CD4-positive, CD25-positive, alpha-beta regulatory T cell (primary cell): Measurements from ENCODE around the gene NTM. TPM values are rescaled to one million over a fixed set of nuclear protein-coding genes. Genes with fewer than 3 reads are reported as not detected.

ENCODE experiments used
- ATAC-seq, 2 donors: fragments of 150-1000 bp; cut with Tn5 transposase; one replicate each; pipeline ENCODE4 v1.10.0; 2021; ENCODE audit warnings: low read depth in 2 of 2, moderate number of reproducible peaks in 2 of 2, moderate library complexity in 1 of 2
- DNase-seq, 3 donors: peaks; one replicate each; pipeline versions ENCODE4 v3.0.0 to v3.0.0-alpha.2; 2012 to 2022; ENCODE audit warnings: mixed read lengths in 1 of 3
- H3K27ac ChIP-seq: one replicate; pipeline ENCODE4 v1.7.0; 2013; ENCODE audit warnings: mild to moderate bottlenecking, low read length; ENCODE audit not compliant: insufficient read depth, poor library complexity, severe bottlenecking
- H3K27me3 ChIP-seq: one replicate; pipeline ENCODE4 v1.7.0; 2013; ENCODE audit warnings: low read length; ENCODE audit not compliant: control insufficient read depth, insufficient read depth
- H3K36me3 ChIP-seq: one replicate; pipeline ENCODE4 v1.7.0; 2013; ENCODE audit warnings: mild to moderate bottlenecking, low read length, moderate library complexity; ENCODE audit not compliant: control insufficient read depth, insufficient read depth
- H3K4me1 ChIP-seq: 2 replicates; pipeline ENCODE4 v1.7.0; 2013; ENCODE audit warnings: mild to moderate bottlenecking, low read length; ENCODE audit not compliant: insufficient read depth, control insufficient read depth, poor library complexity, severe bottlenecking
- H3K4me3 ChIP-seq: one replicate; pipeline ENCODE4 v1.7.0; 2013; ENCODE audit warnings: low read depth, mild to moderate bottlenecking, low read length, moderate library complexity
- H3K9me3 ChIP-seq, 2 experiments: 1 replicate in 1 of 2; 2 replicates in 1 of 2; pipeline ENCODE4 v1.7.0; 2013; ENCODE audit warnings: low read length in 2 of 2, mild to moderate bottlenecking in 1 of 2, moderate library complexity in 1 of 2; ENCODE audit not compliant: control insufficient read depth in 2 of 2
- H3K27ac Mint-ChIP-seq, 3 donors: one replicate each; pipeline ENCODE4 v1.8.0; 2020 to 2022; ENCODE audit warnings: mild to moderate bottlenecking in 3 of 3, mixed read lengths in 3 of 3, moderate library complexity in 2 of 3
- H3K27me3 Mint-ChIP-seq: one replicate; pipeline ENCODE4 v1.8.0; 2022; ENCODE audit warnings: mild to moderate bottlenecking, mixed read lengths
- H3K36me3 Mint-ChIP-seq: one replicate; pipeline ENCODE4 v1.8.0; 2020; ENCODE audit warnings: mixed read lengths
- H3K4me1 Mint-ChIP-seq, 4 donors: one replicate each; pipeline ENCODE4 v1.8.0; 2020 to 2022; ENCODE audit warnings: mixed read lengths in 4 of 4, mild to moderate bottlenecking in 1 of 4
- H3K4me3 Mint-ChIP-seq, 4 donors: one replicate each; pipeline ENCODE4 v1.8.0; 2020 to 2022; ENCODE audit warnings: mild to moderate bottlenecking in 4 of 4, mixed read lengths in 4 of 4, moderate library complexity in 3 of 4
- H3K9me3 Mint-ChIP-seq, 7 donors: one replicate each; pipeline ENCODE4 v1.8.0; 2020 to 2022; ENCODE audit warnings: mixed read lengths in 7 of 7, mild to moderate bottlenecking in 3 of 7, moderate library complexity in 2 of 7
- polyA plus RNA-seq, 4 donors: library from polyadenylated mRNA; unstranded; fragments of 300-500 nt; fragmentation: Illumina TruSeq; gene quantifications; one replicate each; pipeline ENCODE4 v1.2.3, GENCODE V29; 2021
- total RNA-seq: library from RNA; stranded (reverse); gene quantifications from one replicate; pipeline ENCODE4 v1.2.3, GENCODE V29; 2022

Gene NTM
- total and polyA plus RNA-seq, 5 donors from 2014 or later, result 1.3 TPM; not detected in 4

DNA sequence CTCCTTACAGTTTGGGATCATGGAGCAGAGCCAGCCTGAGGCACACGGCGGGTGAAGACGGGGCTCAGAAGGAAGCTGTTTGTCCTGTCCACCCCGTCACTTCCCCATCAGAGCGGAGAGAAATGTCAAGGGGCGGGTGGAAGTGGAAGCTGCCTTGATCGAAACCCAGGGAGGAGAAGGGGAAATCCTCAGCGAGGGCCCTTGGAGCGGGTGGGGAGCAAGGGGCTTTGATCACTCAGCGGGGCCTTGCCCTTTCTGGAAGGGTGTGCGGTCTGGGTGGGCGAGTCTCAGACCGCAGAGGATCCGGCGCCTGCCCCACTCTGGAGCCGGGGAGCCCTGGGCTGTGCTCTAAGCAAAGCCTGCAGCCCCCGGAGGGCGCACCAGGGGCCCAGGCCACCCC, 320.4 kb downstream of the NTM start:
- Mint-ChIP-seq H3K36me3 (no peaks in the 10 kb centered on the region), H3K4me1 (peaks cover 0 to 5% (median 4%) of the 10 kb centered on the region in 4 donors), H3K9me3 (peaks cover 0 to 8% (median 0%) of the 10 kb centered on the region in 7 donors), H3K27ac (no peak overlapping the region), H3K4me3 (no peak overlapping the region), H3K27me3 (peaks cover 4% of the 10 kb centered on the region)
- no peak for ATAC-seq
- H3K36me3 ChIP-seq, result no peaks in the 10 kb centered on the region
- no peak overlapping the region for H3K27ac ChIP-seq
- H3K4me1 ChIP-seq, result peaks cover 3% of the 10 kb centered on the region
- no peak overlapping the region for H3K4me3 ChIP-seq
- peaks cover 5% of the 10 kb centered on the region for H3K27me3 ChIP-seq
- H3K9me3 ChIP-seq, result no peaks in the 10 kb centered on the region
- no peak for DNase-seq

- ATAC-seq, result no peak
- Mint-ChIP-seq H3K27me3 (peaks cover 4% of the 10 kb centered on the region), H3K4me1 (peaks cover 0 to 5% (median 4%) of the 10 kb centered on the region in 4 donors)
These were observed 321.0 kb downstream of the NTM start for GRCh38 chr11:131691181-131692041.

GRCh38 chr11:131692151-131692550, 321.7 kb downstream of the NTM start:
- H3K27ac ChIP-seq, result no peak overlapping the region
- Mint-ChIP-seq H3K27ac (no peak overlapping the region), H3K9me3 (peaks cover 0 to 2% (median 0%) of the 10 kb centered on the region in 7 donors), H3K36me3 (no peaks in the 10 kb centered on the region), H3K27me3 (peaks cover 4% of the 10 kb centered on the region), H3K4me1 (peaks cover 0 to 5% (median 4%) of the 10 kb centered on the region in 4 donors), H3K4me3 (no peak overlapping the region)
- H3K27me3 ChIP-seq, result peaks cover 5% of the 10 kb centered on the region
- ATAC-seq (no peak), DNase-seq (no peak)
- peaks cover 3% of the 10 kb centered on the region for H3K4me1 ChIP-seq
- H3K4me3 ChIP-seq, result no peak overlapping the region
- H3K9me3 ChIP-seq, result no peaks in the 10 kb centered on the region
- no peaks in the 10 kb centered on the region for H3K36me3 ChIP-seq

More at GRCh38 chr11:131691181-131692041, 321.0 kb downstream of the NTM start:
- Mint-ChIP-seq H3K4me3 (no peak overlapping the region), H3K36me3 (no peaks in the 10 kb centered on the region), H3K9me3 (peaks cover 0 to 5% (median 0%) of the 10 kb centered on the region in 7 donors), H3K27ac (peak overlapping the region in 1 of 3 donors; percentile 83)
- no peak overlapping the region for H3K27ac ChIP-seq
- DNase-seq, result peak in 1 of 3 donors; percentile 17
- H3K27me3 ChIP-seq, result peaks cover 5% of the 10 kb centered on the region
- H3K4me3 ChIP-seq, result no peak overlapping the region
- no peaks in the 10 kb centered on the region for H3K9me3 ChIP-seq
- H3K36me3 ChIP-seq, result no peaks in the 10 kb centered on the region
- H3K4me1 ChIP-seq, result peaks cover 3% of the 10 kb centered on the region

DNA sequence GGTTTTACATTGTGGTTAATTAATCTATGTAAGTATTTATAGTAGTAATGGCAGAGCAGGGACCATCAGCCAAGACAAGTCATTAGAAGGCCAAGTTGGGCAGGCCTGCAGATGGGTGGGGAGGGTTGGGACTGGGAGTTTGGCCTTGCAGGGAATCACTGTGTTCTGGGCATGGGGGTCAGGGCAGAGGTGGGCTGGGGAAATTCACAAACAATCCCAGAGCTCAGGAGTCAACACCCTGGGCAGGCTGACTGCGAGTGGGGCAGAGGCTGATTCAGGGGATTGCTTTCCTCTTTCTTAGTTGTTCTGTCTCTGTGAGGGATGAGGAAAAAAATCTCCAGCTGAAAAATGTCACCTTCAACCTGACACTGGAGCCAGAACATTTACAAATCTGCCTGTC, 322.5 kb downstream of the NTM start:
- H3K4me1 Mint-ChIP-seq, result peaks cover 0 to 5% (median 4%) of the 10 kb centered on the region in 4 donors
- Histone ChIP-seq H3K27me3 (peaks cover 5% of the 10 kb centered on the region), H3K9me3 (no peaks in the 10 kb centered on the region), H3K4me1 (peaks cover under 1% of the 10 kb centered on the region), H3K4me3 (no peak overlapping the region), H3K36me3 (no peaks in the 10 kb centered on the region), H3K27ac (no peak overlapping the region)
- ATAC-seq (no peak), DNase-seq (no peak)
- peaks cover 0 to 2% (median 0%) of the 10 kb centered on the region in 7 donors for H3K9me3 Mint-ChIP-seq
- no peak overlapping the region for H3K4me3 Mint-ChIP-seq
- H3K27ac Mint-ChIP-seq, result no peak overlapping the region
- H3K27me3 Mint-ChIP-seq, result peaks cover 4% of the 10 kb centered on the region
- no peaks in the 10 kb centered on the region for H3K36me3 Mint-ChIP-seq

GRCh38 chr11:131693756-131694155, 323.3 kb downstream of the NTM start:
- DNase-seq (no peak), ATAC-seq (no peak)
- no peaks in the 10 kb centered on the region for H3K4me1 ChIP-seq
- peaks cover 5% of the 10 kb centered on the region for H3K27me3 ChIP-seq
- H3K27ac ChIP-seq, result no peak overlapping the region
- Mint-ChIP-seq H3K27ac (no peak overlapping the region), H3K27me3 (peaks cover 4% of the 10 kb centered on the region), H3K4me3 (no peak overlapping the region), H3K9me3 (peaks cover 0 to 2% (median 0%) of the 10 kb centered on the region in 7 donors), H3K36me3 (no peaks in the 10 kb centered on the region), H3K4me1 (peaks cover 0 to 5% (median 4%) of the 10 kb centered on the region in 4 donors)
- no peak overlapping the region for H3K4me3 ChIP-seq
- no peaks in the 10 kb centered on the region for H3K36me3 ChIP-seq
- no peaks in the 10 kb centered on the region for H3K9me3 ChIP-seq

DNA sequence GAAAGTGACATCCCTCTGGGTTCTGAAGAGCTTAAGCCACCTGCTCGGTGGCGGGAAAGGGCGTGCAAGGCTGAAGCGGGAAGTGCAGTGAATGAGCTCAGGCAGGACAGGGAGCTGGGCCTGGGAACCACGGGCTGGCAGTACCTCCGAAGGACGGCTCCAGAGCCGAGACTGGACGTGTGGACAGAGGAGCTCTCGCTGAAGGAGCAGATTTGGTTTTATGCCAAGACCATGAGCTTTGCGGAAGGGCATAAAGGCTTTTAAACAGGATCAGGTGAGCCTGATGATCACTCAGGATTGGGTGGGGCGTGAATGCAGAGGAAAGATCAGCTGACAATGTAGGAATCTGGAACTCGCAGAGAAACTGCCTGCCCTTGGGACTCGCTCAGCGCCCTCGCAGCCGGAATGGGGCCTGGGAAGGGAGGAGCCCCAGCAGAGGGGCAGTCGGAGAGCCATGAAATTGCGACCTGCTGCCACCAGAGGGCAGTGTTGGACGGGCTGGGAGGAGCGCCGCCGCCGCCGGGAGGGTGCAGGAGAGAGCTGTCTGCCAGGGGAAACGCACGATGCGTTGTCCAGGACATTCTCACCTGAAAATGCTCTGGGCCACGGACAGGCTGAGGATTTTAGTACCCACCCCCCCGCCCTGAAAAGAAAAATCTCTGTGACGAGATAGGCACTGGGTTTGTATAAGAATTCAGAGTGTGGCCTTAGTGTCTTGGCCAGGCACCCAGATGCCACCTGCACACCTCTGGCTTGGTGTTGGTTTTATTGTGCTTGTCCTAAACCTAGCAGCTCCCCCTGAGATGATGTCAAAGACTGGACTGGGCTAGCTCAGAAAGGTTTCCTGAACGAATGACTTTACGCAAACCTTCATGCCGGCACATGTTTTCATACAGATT, 324.4 kb downstream of the NTM start:
- Histone ChIP-seq H3K27me3 (peaks cover 5% of the 10 kb centered on the region), H3K36me3 (no peaks in the 10 kb centered on the region), H3K9me3 (no peaks in the 10 kb centered on the region), H3K4me3 (no peak overlapping the region), H3K27ac (no peak overlapping the region), H3K4me1 (no peaks in the 10 kb centered on the region)
- DNase-seq (peak; percentile 14 to 53 (median 23)), ATAC-seq (peak; percentile 49 to 62)
- no peaks in the 10 kb centered on the region for H3K36me3 Mint-ChIP-seq
- peaks cover 0 to 5% (median 4%) of the 10 kb centered on the region in 4 donors for H3K4me1 Mint-ChIP-seq
- H3K27ac Mint-ChIP-seq, result no peak overlapping the region
- H3K4me3 Mint-ChIP-seq, result no peak overlapping the region
- peaks cover 0 to 2% (median 0%) of the 10 kb centered on the region in 7 donors for H3K9me3 Mint-ChIP-seq
- peaks cover 4% of the 10 kb centered on the region for H3K27me3 Mint-ChIP-seq

DNA sequence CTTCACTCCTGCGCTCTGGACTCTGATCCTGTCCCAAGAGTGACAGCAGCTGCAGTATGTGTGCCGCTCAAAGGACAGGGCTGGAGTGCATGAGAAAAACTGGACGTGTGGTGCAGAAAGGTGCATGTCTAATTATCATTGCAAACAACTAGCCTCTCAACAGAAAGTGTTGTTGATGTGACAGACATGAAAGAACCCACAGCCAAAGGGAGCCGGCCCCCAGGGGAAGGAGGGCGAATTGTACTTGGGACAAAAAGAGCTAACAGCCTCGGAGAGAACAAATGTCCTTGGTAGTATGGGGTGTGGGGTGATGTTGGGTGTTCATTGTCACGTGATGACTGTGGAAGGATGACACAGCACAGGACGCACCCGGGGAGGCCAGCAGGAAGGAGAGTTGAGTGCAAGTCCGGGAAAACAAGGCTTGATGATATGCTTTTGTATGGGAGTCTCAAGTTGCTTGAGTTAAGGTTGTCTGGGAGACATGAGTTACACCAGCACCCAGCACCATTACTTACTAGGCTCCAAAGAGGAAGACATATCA, 325.5 kb downstream of the NTM start:
- no peaks in the 10 kb centered on the region for H3K36me3 Mint-ChIP-seq
- peak overlapping the region in 1 of 3 donors; percentile 39 for H3K27ac Mint-ChIP-seq
- peaks cover 5% of the 10 kb centered on the region for H3K27me3 ChIP-seq

More for the DNA sequence above, 325.5 kb downstream of the NTM start:
- Histone ChIP-seq H3K27ac (no peak overlapping the region), H3K9me3 (no peaks in the 10 kb centered on the region), H3K36me3 (no peaks in the 10 kb centered on the region), H3K4me1 (no peaks in the 10 kb centered on the region), H3K4me3 (no peak overlapping the region)
- ATAC-seq, result no peak
- Mint-ChIP-seq H3K4me1 (peaks cover 0 to 5% (median 4%) of the 10 kb centered on the region in 4 donors), H3K4me3 (no peak overlapping the region), H3K9me3 (peaks cover 0 to 1% (median 0%) of the 10 kb centered on the region in 7 donors), H3K27me3 (peaks cover 4% of the 10 kb centered on the region)
- no peak for DNase-seq
